Measurements from ENCODE around the gene UBE2S.

UBE2S gene

DNA sequence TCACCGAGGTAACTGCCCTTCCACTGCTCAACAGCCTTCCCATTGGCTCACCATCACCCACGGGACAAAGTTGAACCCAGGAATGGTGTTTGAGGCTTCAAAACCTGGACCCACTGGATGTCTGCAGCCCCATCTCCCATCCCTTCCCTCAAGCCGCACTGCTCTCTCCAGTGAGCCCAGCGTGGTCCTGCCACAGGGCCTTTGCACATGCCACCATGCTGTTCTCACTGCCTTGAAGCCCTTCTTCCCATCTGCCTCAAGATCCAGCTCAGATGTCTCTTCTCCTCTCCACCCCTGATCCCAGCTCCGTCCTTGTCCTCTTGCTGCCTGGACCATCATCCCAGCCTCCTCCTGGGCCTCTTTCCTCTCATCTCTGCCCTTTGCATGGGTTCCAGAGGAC lies 31.5 kb upstream of the UBE2S start:
- TF ChIP-seq, protein P1, sequence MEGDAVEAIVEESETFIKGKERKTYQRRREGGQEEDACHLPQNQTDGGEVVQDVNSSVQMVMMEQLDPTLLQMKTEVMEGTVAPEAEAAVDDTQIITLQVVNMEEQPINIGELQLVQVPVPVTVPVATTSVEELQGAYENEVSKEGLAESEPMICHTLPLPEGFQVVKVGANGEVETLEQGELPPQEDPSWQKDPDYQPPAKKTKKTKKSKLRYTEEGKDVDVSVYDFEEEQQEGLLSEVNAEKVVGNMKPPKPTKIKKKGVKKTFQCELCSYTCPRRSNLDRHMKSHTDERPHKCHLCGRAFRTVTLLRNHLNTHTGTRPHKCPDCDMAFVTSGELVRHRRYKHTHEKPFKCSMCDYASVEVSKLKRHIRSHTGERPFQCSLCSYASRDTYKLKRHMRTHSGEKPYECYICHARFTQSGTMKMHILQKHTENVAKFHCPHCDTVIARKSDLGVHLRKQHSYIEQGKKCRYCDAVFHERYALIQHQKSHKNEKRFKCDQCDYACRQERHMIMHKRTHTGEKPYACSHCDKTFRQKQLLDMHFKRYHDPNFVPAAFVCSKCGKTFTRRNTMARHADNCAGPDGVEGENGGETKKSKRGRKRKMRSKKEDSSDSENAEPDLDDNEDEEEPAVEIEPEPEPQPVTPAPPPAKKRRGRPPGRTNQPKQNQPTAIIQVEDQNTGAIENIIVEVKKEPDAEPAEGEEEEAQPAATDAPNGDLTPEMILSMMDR (IDR thresholded peaks at IDR 0.05; ENCODE audit: insufficient read depth, low read depth, low read length, missing control alignments) = no peak
- H3K4me3 ChIP-seq (ENCODE audit: low read depth, low read length) = no peak overlapping the region
- DNase-seq (ENCODE audit: low read depth) = no peak

DNA sequence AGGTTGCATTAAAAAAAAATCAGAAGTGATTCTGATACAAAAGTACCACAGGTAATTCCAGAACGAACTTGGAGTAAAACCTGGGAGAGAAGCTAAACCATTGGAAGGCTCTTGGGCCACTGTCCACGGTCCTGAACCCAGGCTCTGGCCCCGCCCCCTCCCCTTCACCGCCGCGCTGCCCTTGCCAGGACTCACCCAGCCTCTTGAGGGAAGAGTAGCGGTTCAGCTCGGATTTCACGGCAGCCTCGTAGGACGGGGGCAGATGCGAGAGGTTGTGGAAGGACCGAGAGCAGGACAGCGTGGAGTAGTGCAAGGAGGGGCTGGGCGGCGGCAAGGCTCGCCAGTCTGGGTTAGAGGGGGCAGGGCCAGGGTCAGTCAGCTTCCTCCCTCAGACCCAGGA lies 29.8 kb upstream of the UBE2S start:
- H3K4me3 ChIP-seq (ENCODE audit: low read depth, low read length) = no peak overlapping the region
- TF ChIP-seq, protein P1 (IDR thresholded peaks at IDR 0.05; ENCODE audit: insufficient read depth, low read depth, low read length, missing control alignments) = no peak
- no peak for DNase-seq (ENCODE audit: low read depth)

DNA sequence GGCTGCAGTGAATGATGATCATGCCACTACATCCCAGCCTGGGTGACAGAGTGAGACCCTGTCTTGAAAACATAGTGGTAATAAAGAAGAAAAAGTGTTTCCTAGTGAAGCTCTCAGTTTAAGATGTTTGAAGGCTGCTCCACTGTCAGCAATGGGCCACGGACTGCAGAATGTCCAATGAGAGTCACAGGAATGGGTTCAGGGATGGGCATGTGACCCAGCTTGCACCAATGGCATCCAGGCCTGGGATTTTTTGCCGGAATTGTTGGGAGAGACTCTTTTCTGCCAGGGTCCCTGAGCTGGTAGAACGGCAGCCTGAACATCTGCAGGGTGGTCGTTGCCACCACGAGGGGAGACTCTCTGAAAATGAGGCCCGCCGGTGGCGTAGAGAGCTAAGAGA lies 29.3 kb upstream of the UBE2S start:
- TF ChIP-seq, protein P1 (IDR thresholded peaks at IDR 0.05; ENCODE audit: insufficient read depth, low read depth, low read length, missing control alignments) = no peak
- no peak for DNase-seq (ENCODE audit: low read depth)
- H3K4me3 ChIP-seq (ENCODE audit: low read depth, low read length) = no peak overlapping the region

DNA sequence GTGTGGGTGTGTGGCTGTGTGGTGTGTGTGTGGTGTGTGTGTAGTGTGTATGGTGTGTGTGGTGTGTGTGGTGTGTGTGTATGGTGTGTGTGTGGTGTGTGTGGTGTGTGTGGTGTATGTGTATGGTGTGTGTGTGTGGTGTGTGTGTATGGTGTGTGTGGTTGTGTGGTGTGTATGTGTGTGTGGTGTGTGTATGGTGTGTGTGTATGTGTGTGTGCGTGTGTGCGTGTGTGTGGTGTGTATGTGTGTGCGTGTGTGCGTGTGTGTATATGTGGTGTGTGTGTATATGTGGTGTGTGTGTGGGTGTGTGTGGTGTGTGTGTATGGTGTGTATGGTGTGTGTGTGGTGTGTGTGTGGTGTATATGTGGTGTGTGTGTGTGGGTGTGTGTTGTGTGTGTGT lies 27.4 kb upstream of the UBE2S start:
- TF ChIP-seq, protein P1 (IDR thresholded peaks at IDR 0.05; ENCODE audit: insufficient read depth, low read depth, low read length, missing control alignments) = no peak
- no peak overlapping the region for H3K4me3 ChIP-seq (ENCODE audit: low read depth, low read length)
- DNase-seq (ENCODE audit: low read depth) = no peak

DNA sequence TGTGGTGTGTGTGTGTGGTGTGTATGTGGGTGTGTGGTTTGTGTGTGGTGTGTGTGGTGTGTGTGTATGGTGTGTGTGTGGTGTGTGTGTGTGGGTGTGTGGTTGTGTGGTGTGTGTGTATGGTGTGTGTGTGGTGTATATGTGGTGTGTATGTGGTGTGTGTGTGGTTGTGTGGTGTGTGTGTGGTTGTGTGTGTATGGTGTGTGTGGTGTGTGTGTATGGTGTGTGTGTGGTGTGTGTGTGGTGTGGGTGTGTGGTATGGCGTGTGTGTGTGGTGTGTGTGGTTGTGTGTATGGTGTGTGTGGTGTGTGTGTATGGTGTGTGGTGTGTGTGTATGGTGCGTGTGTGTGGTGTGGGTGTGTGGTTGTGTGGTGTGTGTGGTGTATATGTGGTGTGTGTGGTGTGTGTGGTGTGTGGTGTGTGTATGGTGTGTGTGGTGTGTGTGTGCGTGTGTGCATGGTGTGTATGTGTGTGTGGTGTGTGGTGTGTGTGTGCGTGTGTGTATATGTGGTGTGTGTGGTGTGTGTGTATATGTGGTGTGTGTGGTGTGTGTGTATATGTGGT lies 26.9 kb upstream of the UBE2S start:
- TF ChIP-seq, protein P1 (IDR thresholded peaks at IDR 0.05; ENCODE audit: insufficient read depth, low read depth, low read length, missing control alignments) = no peak
- no peak for DNase-seq (ENCODE audit: low read depth)
- no peak overlapping the region for H3K4me3 ChIP-seq (ENCODE audit: low read depth, low read length)

DNA sequence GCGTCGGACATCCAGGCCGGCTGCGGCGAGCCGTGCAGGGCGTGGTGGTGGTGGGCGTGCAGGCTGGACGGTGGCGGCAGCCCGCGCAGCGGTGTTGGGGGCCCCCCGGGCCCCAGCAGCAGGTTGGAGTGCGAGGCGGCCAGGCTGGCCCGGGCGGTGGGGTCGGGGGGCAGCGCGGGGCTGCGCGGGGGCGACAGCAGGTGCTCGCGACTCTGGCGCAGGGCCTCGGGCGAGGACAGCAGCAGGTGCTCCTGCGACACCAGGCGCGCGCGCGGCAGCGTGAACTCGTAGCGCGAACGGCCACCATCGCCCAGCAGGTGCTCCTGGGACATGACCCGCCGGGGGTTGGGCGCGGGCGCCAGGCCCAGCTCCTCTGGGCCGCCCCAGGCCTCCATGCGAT lies 25.7 kb upstream of the UBE2S start:
- H3K4me3 ChIP-seq (ENCODE audit: low read depth, low read length) = no peak overlapping the region
- TF ChIP-seq, protein P1 (IDR thresholded peaks at IDR 0.05; ENCODE audit: insufficient read depth, low read depth, low read length, missing control alignments) = no peak
- DNase-seq (ENCODE audit: low read depth) = no peak

DNA sequence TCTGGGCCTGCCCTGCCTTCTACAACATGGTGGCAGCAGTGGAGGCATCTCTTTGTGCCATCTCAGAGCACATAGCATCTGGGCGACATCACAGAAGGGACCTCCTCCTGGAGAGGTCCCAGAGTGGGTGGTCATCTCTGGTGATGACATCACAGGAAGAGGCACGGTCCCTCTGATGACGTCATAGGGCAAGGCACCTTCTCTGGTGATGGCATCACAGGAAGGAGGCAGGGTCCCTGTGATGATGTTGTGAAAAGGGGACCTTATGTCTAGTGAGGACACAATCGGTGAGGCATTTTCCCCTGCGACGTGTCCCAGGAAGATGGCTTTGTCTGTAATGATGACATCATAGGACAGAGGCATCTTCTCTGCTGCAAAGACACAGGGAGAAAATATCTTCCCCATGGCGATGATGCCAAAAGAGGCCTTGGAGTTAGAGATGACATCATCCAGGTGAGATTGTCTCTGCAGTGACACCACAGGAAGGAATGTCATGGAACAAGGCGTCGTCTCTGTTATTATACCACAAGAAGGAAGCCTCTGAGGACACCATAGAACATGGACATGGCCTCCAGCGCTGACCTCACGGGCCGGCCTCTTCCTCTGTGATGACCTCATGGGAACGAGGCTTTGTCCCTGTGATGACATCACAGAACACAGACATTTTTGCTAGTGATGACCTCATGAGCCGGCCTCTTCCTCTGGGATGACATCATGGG lies 24.8 kb upstream of the UBE2S start:
- H3K4me3 ChIP-seq (ENCODE audit: low read depth, low read length) = no peak overlapping the region
- no peak for DNase-seq (ENCODE audit: low read depth)
- TF ChIP-seq, protein P1 (IDR thresholded peaks at IDR 0.05; ENCODE audit: insufficient read depth, low read depth, low read length, missing control alignments) = no peak
